ENCODE results near the gene AIMP2. TPM values are rescaled to one million over a fixed set of nuclear protein-coding genes. Genes with fewer than 3 reads are reported as not detected.
"Not testable (repeated sequence)": the region's sequence is repeated elsewhere in the genome, so short reads cannot be mapped to it uniquely, and the experiment has no call there.

The AIMP2 gene
- total RNA-seq: 10 to 100 TPM; 39.9 to 72.3 (median 53.4) TPM

DNA sequence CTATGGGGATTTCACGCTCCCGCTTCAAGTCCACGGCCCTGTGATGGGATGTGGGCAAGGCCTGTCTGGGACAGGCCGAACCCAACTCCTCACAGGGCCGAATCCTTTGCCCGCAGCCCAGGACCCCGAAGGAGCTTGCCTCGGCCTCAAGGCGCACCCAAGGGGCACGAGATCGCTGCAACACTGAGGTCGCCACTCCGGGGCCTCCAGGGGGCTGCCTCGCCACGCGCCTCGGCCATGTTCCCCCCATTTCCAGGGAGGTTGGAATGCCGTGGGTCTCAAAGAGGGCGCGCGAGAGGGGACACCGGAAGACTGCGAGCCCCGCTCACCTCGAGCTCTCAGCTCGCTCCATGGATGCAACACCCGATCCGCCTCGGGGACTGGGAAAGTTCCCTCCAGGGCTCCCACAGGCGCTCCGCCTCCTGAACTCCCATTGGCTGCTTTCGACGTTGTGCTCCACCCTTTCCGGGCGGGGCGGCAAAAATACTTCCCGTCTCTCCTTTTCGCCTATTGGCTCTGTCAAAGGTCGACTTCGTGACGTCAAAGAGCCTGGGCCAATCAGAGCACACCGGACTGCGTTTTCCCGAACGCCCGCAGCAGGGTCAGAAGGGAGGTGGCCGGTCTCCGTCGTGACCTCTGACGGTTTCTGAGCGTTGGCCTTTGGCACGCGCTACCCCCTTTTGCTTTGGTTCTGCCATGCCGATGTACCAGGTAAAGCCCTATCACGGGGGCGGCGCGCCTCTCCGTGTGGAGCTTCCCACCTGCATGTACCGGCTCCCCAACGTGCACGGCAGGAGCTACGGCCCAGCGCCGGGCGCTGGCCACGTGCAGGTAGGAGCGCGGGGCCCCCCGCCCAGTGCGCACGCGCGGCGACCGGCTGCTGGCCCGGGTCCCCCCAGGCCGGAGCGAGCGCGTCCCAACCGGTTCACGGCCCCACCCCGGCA lies at the start of gene AIMP2, which contains the start of gene PMS2:
Gene AIMP2, plus strand, starts transcription at position 605 of the 944 bp plus-strand sequence. Its CDS starts 92 bp downstream, at position 697.
Gene PMS2, minus strand, starts transcription at position 382 of the 944 bp plus-strand sequence. Its CDS starts 30 bp downstream, at position 352.
- intact Hi-C loops (cut with DNase I): no loop called here
- peak in 1 of 2 donors; percentile 87 for TF ChIP-seq POLR2A (IDR thresholded peaks at IDR 0.05)
- TF ChIP-seq, protein P1, sequence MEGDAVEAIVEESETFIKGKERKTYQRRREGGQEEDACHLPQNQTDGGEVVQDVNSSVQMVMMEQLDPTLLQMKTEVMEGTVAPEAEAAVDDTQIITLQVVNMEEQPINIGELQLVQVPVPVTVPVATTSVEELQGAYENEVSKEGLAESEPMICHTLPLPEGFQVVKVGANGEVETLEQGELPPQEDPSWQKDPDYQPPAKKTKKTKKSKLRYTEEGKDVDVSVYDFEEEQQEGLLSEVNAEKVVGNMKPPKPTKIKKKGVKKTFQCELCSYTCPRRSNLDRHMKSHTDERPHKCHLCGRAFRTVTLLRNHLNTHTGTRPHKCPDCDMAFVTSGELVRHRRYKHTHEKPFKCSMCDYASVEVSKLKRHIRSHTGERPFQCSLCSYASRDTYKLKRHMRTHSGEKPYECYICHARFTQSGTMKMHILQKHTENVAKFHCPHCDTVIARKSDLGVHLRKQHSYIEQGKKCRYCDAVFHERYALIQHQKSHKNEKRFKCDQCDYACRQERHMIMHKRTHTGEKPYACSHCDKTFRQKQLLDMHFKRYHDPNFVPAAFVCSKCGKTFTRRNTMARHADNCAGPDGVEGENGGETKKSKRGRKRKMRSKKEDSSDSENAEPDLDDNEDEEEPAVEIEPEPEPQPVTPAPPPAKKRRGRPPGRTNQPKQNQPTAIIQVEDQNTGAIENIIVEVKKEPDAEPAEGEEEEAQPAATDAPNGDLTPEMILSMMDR (IDR thresholded peaks at IDR 0.05): peak in 2 of 6 experiments; percentile 7 to 25
- H3K27ac ChIP-seq: peak within 1 kb of the TSS; percentile 86 to 96 (median 93)
- WGBS, 2 donors: 0 to 1% methylated on average over 39 to 44 of the region's 84 CpGs
- H3K4me3 ChIP-seq (replicated peaks in 1 of 3): peak within 1 kb of the TSS; percentile 55 to 75 (median 55)
- DNase-seq: peak; percentile 99 to 100
- H3K9me3 ChIP-seq: no peaks in the 10 kb centered on the region
- peaks cover 0 to under 1% of the 10 kb centered on the region in 2 donors for H3K36me3 ChIP-seq
- peaks cover 39 to 43% of the 10 kb centered on the region in 2 donors for H3K4me1 ChIP-seq
- no peaks in the 10 kb centered on the region for H3K27me3 ChIP-seq

DNA sequence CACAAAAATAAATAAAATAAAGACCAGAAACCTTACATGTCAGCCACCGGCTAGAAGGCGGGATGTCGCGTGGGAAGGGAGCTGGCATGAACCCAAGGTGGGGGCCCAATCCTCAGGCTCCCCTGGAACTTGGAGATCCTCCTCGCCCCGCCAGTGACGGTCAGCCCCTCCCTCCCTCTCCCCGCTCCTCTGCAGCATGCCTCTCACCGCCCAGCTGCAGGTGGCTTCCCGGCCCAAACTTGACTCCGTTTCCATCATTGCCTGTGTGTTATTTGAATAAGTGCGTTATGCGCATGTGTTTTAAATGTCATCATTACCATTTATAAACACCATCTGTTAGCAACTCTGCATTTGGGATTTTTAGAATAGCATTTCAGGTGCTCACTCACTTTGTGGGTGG lies 45.9 kb upstream of the AIMP2 start:
- H3K4me3 ChIP-seq (replicated peaks in 1 of 3); H3K4me1 ChIP-seq; H3K27ac ChIP-seq; DNase-seq; H3K9me3 ChIP-seq; H3K27me3 ChIP-seq; H3K36me3 ChIP-seq; intact Hi-C loops (cut with DNase I): not testable (repeated sequence)
- WGBS, 2 donors: no CpG with 5 or more reads among the region's 13 CpGs

DNA sequence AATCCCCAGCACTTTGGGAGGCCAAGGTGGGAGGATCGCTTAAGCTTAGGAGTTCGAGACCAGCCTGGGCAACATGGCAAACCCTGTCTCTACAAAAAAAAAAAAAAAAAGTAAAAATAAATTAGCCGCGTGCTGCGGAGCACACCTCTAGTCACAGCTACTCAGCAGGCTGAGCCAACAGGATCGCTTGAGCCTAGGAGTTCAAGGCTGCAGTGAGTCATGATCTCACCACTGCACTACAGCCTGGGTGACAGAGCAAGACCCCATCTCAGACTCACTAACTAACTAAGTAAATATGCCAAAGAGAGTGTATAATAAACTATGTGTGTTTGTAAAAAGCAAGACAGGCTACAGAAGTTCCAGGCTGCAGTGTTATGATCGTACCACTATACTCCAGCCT lies 45.3 kb upstream of the AIMP2 start:
- H3K9me3 ChIP-seq; DNase-seq; H3K36me3 ChIP-seq; H3K4me1 ChIP-seq; H3K4me3 ChIP-seq (replicated peaks in 1 of 3); H3K27me3 ChIP-seq; intact Hi-C loops (cut with DNase I); H3K27ac ChIP-seq: not testable (repeated sequence)
- WGBS, 2 donors: 73 to 89% methylated on average over 4 to 5 of the region's 7 CpGs

- H3K4me3 ChIP-seq (replicated peaks in 1 of 3); H3K27me3 ChIP-seq; DNase-seq; H3K36me3 ChIP-seq; intact Hi-C loops (cut with DNase I); H3K27ac ChIP-seq; H3K4me1 ChIP-seq; H3K9me3 ChIP-seq: not testable (repeated sequence)
- WGBS, 2 donors: no CpG with 5 or more reads among the region's 43 CpGs
Measured at GRCh38 chr7:5970347-5970911, 38.6 kb upstream of the AIMP2 start, which contains the start of gene RSPH10B. Gene RSPH10B (minus strand): TSS chr7:5970689. CDS start chr7:5967116, 3,573 bp downstream.

- H3K36me3 ChIP-seq; H3K4me1 ChIP-seq; H3K27me3 ChIP-seq; H3K27ac ChIP-seq; intact Hi-C loops (cut with DNase I); H3K9me3 ChIP-seq; H3K4me3 ChIP-seq (replicated peaks in 1 of 3); DNase-seq: not testable (repeated sequence)
- WGBS, 2 donors: no CpG with 5 or more reads among the region's 8 CpGs
Measured at GRCh38 chr7:5973580-5973979, 35.5 kb upstream of the AIMP2 start.

DNA sequence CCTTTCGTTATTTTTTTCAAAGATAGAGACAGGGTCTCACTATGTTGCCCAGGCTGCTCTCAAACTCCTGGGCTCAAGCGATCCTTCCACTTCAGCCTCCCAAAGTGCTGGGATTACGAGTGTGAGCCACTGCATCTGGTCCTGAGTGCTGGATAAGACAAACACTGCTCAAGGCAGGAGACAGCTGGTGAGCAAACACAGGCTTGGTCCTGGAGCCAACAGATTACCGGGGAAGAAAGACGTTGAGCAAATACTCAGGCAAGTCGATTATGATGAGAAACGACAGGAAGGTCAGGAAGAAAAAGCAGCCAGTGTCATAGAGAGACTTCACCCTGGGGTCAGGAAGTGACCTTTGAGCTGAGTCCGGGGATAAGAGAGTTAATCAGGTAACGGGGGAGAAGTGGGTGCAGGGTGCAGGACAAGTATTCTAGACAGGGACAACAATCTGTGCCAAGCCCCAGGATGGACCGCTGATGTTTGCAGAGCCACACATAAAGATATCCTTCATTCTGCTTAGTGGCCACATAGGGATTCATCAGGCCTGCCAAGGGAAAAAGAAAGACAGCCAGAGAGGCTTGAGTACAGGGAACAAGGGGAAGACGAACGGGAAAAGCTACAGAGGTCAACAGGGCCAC lies 29.3 kb upstream of the AIMP2 start:
- H3K36me3 ChIP-seq; DNase-seq; H3K27me3 ChIP-seq; H3K9me3 ChIP-seq; H3K27ac ChIP-seq; H3K4me3 ChIP-seq (replicated peaks in 1 of 3); H3K4me1 ChIP-seq; intact Hi-C loops (cut with DNase I): not testable (repeated sequence)
- 87% methylated on average over 3 of the region's 12 CpGs; no CpG with 5 or more reads in 1 of the 2 donors for WGBS, 2 donors

DNA sequence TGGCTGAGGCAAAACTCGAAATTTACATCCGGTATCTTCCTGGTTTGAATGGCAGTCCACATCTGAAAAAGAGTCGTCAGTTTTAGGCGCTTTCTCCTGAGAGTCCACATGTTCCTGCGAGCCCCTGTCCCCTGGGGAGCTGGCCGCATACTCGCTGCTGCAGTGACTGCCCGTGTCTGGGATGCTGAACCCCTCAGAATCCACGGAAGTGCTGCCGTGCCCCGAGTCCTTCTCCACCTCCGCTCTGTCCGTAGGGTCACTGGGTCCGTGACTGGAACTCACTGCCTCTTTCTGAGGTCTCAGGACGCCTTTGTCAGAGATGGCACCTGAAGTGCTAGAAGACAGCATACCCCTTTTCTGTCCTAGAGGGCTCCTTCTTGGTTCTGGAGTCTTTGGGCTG lies 22.0 kb upstream of the AIMP2 start:
- H3K27me3 ChIP-seq; DNase-seq; H3K4me1 ChIP-seq; H3K9me3 ChIP-seq; H3K36me3 ChIP-seq; H3K27ac ChIP-seq; H3K4me3 ChIP-seq (replicated peaks in 1 of 3); intact Hi-C loops (cut with DNase I): not testable (repeated sequence)
- 92% methylated on average over 15 of the region's 15 CpGs for WGBS, 2 donors

All from thyroid gland (tissue), 4 donors.